Midbrain (tissue), 1 donor: ENCODE results near the gene PROM2.

Experiments used
- DNase-seq: peaks from one replicate; lab custom pipeline; 2025; lab: John Stamatoyannopoulos, UW

The PROM2 gene

GRCh38 chr2:95307878-95308277 lies 33.6 kb downstream of the PROM2 start:
- no peak for DNase-seq

GRCh38 chr2:95308426-95308990 lies 34.3 kb downstream of the PROM2 start:
- DNase-seq, result no peak

- DNase-seq, result no peak
Observed at GRCh38 chr2:95309599-95309998, 35.4 kb downstream of the PROM2 start.

- DNase-seq, result no peak
Observed at GRCh38 chr2:95310216-95310615, 36.0 kb downstream of the PROM2 start.

- no peak for DNase-seq
Observed at GRCh38 chr2:95310651-95311050, 36.4 kb downstream of the PROM2 start.

GRCh38 chr2:95311815-95312542 lies 37.7 kb downstream of the PROM2 start:
- DNase-seq, result no peak

- peak; percentile 92 for DNase-seq
Observed at GRCh38 chr2:95312543-95313201, 38.4 kb downstream of the PROM2 start.

- no peak for DNase-seq
Observed at GRCh38 chr2:95313296-95314131, 39.3 kb downstream of the PROM2 start.

GRCh38 chr2:95314598-95314963 lies 40.3 kb downstream of the PROM2 start:
- no peak for DNase-seq

GRCh38 chr2:95314964-95315611 lies 40.8 kb downstream of the PROM2 start:
- DNase-seq, result peak; percentile 78

GRCh38 chr2:95315801-95316411 lies 41.7 kb downstream of the PROM2 start:
- no peak for DNase-seq

- no peak for DNase-seq
Observed at GRCh38 chr2:95316466-95317122, 42.3 kb downstream of the PROM2 start.

GRCh38 chr2:95317123-95317500 lies 42.9 kb downstream of the PROM2 start:
- no peak for DNase-seq

- no peak for DNase-seq
Observed at GRCh38 chr2:95317665-95318425, 43.6 kb downstream of the PROM2 start.

- no peak for DNase-seq
Observed at GRCh38 chr2:95318431-95319220, 44.4 kb downstream of the PROM2 start.

GRCh38 chr2:95319481-95320343 lies 45.5 kb downstream of the PROM2 start:
- no peak for DNase-seq

- no peak for DNase-seq
Observed at GRCh38 chr2:95320344-95320712, 46.1 kb downstream of the PROM2 start.

- no peak for DNase-seq
Observed at GRCh38 chr2:95320986-95321767, 46.9 kb downstream of the PROM2 start.
